ENCODE data around the gene TAF11. TPM values are rescaled to one million over a fixed set of nuclear protein-coding genes. Genes with fewer than 3 reads are reported as not detected.

Gene TAF11
- total RNA-seq, 3 donors from 2014 or later (not counting 1 experiment from before 2014, with no cell fraction given): 34.4 to 41.3 (median 36.2) TPM

DNA sequence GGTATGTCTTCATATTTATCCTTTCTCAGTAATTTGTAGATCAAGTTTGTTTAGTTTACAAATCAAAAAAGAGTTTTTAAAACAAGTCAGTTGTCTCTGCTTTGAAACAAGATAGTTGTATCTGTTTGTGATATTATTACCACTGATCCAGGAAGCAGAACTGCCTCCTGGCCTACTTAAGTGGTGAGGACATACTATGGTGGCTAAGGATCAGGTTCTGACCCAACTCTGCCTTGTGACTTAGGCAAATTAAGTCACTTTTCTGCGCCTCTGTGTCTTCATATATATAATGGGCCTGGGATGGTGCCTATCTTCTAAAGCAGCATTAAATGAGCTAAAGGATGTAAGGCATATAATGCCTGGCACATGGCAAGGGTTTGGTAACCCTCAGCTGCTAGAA is 9.9 kb upstream of the TAF11 start:
- peaks cover 5% of the 10 kb centered on the region in 2 donors for H3K4me1 Mint-ChIP-seq
- no peak overlapping the region for H3K27ac ChIP-seq (ENCODE audit: low read length)

DNA sequence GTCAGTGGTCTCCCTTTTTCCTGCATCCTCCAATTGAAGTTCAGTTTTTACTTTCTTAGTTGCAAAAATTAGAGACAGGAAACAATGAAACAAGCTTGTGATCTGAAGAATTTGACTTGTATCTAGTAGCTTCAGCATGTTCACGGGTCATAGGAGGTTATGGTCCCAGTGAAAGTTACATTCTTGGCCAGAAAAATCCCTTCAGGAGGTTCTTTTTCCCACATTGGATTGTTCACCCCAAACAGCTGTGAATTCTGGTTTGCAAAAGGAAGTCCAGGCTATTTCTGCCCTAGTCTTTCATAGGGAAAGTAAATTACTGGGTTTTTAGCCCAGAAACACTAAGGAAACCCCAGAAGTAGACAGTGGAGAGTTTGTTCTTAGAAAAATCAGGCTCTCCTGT is 9.3 kb upstream of the TAF11 start:
- no peak overlapping the region for H3K27ac ChIP-seq (ENCODE audit: low read length)
- ATAC-seq: no peak

More for the DNA sequence above, 9.9 kb upstream of the TAF11 start:
- no peak for ATAC-seq
- Mint-ChIP-seq H3K27me3 (ENCODE audit: low read depth in 2 of 2) (no peaks in the 10 kb centered on the region), H3K9me3 (no peaks in the 10 kb centered on the region), H3K36me3 (no peaks in the 10 kb centered on the region), H3K27ac (no peak overlapping the region), H3K4me3 (no peak overlapping the region)
- Histone ChIP-seq H3K27me3 (ENCODE audit: control insufficient read depth, insufficient read depth, low read length) (no peaks in the 10 kb centered on the region), H3K9me3 (ENCODE audit: control insufficient read depth, insufficient read depth, low read length) (no peaks in the 10 kb centered on the region), H3K36me3 (ENCODE audit: control insufficient read depth, insufficient read depth, low read length) (no peaks in the 10 kb centered on the region), H3K4me3 (ENCODE audit: low read length) (no peak overlapping the region), H3K4me1 (ENCODE audit: control insufficient read depth, insufficient read depth, low read length) (no peaks in the 10 kb centered on the region)
- no peak for DNase-seq
- 91% methylated on average over 1 of the region's 1 CpG for WGBS (ENCODE audit: insufficient coverage)
- TF ChIP-seq, protein P1, sequence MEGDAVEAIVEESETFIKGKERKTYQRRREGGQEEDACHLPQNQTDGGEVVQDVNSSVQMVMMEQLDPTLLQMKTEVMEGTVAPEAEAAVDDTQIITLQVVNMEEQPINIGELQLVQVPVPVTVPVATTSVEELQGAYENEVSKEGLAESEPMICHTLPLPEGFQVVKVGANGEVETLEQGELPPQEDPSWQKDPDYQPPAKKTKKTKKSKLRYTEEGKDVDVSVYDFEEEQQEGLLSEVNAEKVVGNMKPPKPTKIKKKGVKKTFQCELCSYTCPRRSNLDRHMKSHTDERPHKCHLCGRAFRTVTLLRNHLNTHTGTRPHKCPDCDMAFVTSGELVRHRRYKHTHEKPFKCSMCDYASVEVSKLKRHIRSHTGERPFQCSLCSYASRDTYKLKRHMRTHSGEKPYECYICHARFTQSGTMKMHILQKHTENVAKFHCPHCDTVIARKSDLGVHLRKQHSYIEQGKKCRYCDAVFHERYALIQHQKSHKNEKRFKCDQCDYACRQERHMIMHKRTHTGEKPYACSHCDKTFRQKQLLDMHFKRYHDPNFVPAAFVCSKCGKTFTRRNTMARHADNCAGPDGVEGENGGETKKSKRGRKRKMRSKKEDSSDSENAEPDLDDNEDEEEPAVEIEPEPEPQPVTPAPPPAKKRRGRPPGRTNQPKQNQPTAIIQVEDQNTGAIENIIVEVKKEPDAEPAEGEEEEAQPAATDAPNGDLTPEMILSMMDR (IDR thresholded peaks at IDR 0.05): no peak
- intact Hi-C loops (cut with micrococcal nuclease): no loop called here

DNA sequence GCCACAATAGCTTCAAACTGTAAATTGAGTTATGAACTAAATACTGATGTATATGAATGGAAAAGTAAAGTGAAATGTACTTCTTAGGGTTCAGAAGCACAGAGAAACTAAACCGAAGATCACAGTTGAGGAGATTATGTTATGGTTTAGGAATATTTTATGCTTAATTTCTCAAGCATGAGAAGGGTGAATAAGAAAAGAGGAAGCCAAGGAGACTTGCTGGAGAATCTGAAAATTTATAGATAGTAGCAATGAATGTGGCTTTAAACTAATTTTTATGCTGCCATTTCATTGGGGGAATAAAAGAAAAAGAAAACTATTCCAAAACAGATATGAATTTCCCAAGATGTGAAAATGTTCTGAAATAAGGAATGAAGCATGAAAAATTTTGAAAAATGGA is 6.9 kb upstream of the TAF11 start:
- intact Hi-C loops (cut with micrococcal nuclease): no loop called here
- H3K27ac ChIP-seq (ENCODE audit: low read length): no peak overlapping the region
- peaks cover 9% of the 10 kb centered on the region for H3K4me1 ChIP-seq (ENCODE audit: control insufficient read depth, insufficient read depth, low read length)
- no peak for ATAC-seq
- no peak overlapping the region for H3K4me3 ChIP-seq (ENCODE audit: low read length)
- no peak overlapping the region for H3K4me3 Mint-ChIP-seq
- H3K27ac Mint-ChIP-seq: no peak overlapping the region
- H3K36me3 Mint-ChIP-seq: no peaks in the 10 kb centered on the region
- no peaks in the 10 kb centered on the region for H3K27me3 ChIP-seq (ENCODE audit: control insufficient read depth, insufficient read depth, low read length)
- H3K4me1 Mint-ChIP-seq: peaks cover 26 to 31% of the 10 kb centered on the region in 2 donors
- no peaks in the 10 kb centered on the region for H3K36me3 ChIP-seq (ENCODE audit: control insufficient read depth, insufficient read depth, low read length)
- H3K9me3 Mint-ChIP-seq: no peaks in the 10 kb centered on the region
- WGBS (ENCODE audit: insufficient coverage): 48% methylated on average over 1 of the region's 1 CpG
- H3K9me3 ChIP-seq (ENCODE audit: control insufficient read depth, insufficient read depth, low read length): no peaks in the 10 kb centered on the region
- DNase-seq: no peak
- TF ChIP-seq, protein P1 (IDR thresholded peaks at IDR 0.05): no peak
- H3K27me3 Mint-ChIP-seq (ENCODE audit: low read depth in 2 of 2): no peaks in the 10 kb centered on the region

More for the DNA sequence above, 9.3 kb upstream of the TAF11 start:
- TF ChIP-seq, protein P1 (IDR thresholded peaks at IDR 0.05): no peak
- 94% methylated on average over 1 of the region's 1 CpG for WGBS (ENCODE audit: insufficient coverage)
- Mint-ChIP-seq H3K4me1 (peaks cover 11% of the 10 kb centered on the region in 2 donors), H3K4me3 (no peak overlapping the region), H3K27me3 (ENCODE audit: low read depth in 2 of 2) (no peaks in the 10 kb centered on the region), H3K9me3 (no peaks in the 10 kb centered on the region), H3K36me3 (no peaks in the 10 kb centered on the region), H3K27ac (no peak overlapping the region)
- Histone ChIP-seq H3K27me3 (ENCODE audit: control insufficient read depth, insufficient read depth, low read length) (no peaks in the 10 kb centered on the region), H3K4me3 (ENCODE audit: low read length) (no peak overlapping the region), H3K9me3 (ENCODE audit: control insufficient read depth, insufficient read depth, low read length) (no peaks in the 10 kb centered on the region), H3K4me1 (ENCODE audit: control insufficient read depth, insufficient read depth, low read length) (no peaks in the 10 kb centered on the region), H3K36me3 (ENCODE audit: control insufficient read depth, insufficient read depth, low read length) (no peaks in the 10 kb centered on the region)
- intact Hi-C loops (cut with micrococcal nuclease): no loop called here
- DNase-seq: no peak

DNA sequence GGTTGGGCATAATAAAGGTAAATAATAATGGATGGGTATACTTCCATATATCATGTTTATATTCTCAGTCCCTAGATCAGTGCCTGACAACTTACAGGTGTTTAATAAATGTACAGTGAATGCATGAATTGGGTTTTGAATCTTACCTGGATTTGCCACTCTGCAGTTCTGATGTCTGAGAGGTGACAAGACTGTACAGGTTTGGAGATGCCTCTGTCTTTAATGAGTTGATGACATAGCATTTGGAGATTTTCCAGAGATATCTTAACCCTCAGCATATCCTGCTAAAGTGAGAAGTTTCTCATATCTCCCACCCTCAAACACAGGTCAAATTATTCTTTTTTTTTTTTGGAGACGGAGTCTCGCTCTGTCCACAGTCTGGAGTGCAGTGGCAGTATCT is 3.5 kb upstream of the TAF11 start:
- H3K4me3 ChIP-seq (ENCODE audit: low read length): no peak overlapping the region
- no peak overlapping the region for H3K27ac ChIP-seq (ENCODE audit: low read length)
- intact Hi-C loops (cut with micrococcal nuclease): no loop called here
- no peaks in the 10 kb centered on the region for H3K27me3 Mint-ChIP-seq (ENCODE audit: low read depth in 2 of 2)
- ATAC-seq (no peak), DNase-seq (no peak)
- peak overlapping the region; percentile 100 for H3K4me3 Mint-ChIP-seq
- WGBS (ENCODE audit: insufficient coverage): 100% methylated on average over 2 of the region's 2 CpGs
- no peaks in the 10 kb centered on the region for H3K36me3 Mint-ChIP-seq
- peaks cover 21% of the 10 kb centered on the region for H3K4me1 ChIP-seq (ENCODE audit: control insufficient read depth, insufficient read depth, low read length)
- TF ChIP-seq, protein P1 (IDR thresholded peaks at IDR 0.05): no peak
- H3K27ac Mint-ChIP-seq: peak overlapping the region; percentile 100
- H3K27me3 ChIP-seq (ENCODE audit: control insufficient read depth, insufficient read depth, low read length): no peaks in the 10 kb centered on the region
- H3K9me3 Mint-ChIP-seq: no peaks in the 10 kb centered on the region
- peaks cover 41 to 55% of the 10 kb centered on the region in 2 donors for H3K4me1 Mint-ChIP-seq
- no peaks in the 10 kb centered on the region for H3K9me3 ChIP-seq (ENCODE audit: control insufficient read depth, insufficient read depth, low read length)
- no peaks in the 10 kb centered on the region for H3K36me3 ChIP-seq (ENCODE audit: control insufficient read depth, insufficient read depth, low read length)
